HepG2 (cell line): ENCODE results near the gene SPARC. TPM values are rescaled to one million over a fixed set of nuclear protein-coding genes. Genes with fewer than 3 reads are reported as not detected.

Experiments used
- ATAC-seq: fragments of 200-7000 bp; cut with Tn5 transposase; 3 replicates; pipeline ENCODE4 v1.9.1; 2020; ENCODE audit warnings: mild to moderate bottlenecking, moderate library complexity
- BruUV-seq: library from RNA; stranded (reverse); fragments of 400-500 nt; replicated peaks from 2 replicates; lab custom pipeline; 2021; lab: Mats Ljungman, UMichigan
- CTCF ChIA-PET: fragments of 300-600 bp; formaldehyde crosslinking; extraction: SDS; loops from one replicate; lab custom pipeline; 2021; ENCODE audit warnings: low total read pairs, inconsistent platforms, low intra/inter-chr PET ratio; lab: Yijun Ruan, JAX
- POLR2A ChIA-PET: fragments of 350-600 bp; sonication (Branson Sonifier 250); formaldehyde crosslinking; loops from one replicate; lab custom pipeline; 2020; ENCODE audit warnings: antibody characterized with exemption, inconsistent platforms; lab: Yijun Ruan, JAX
- DNase-seq: peaks from one replicate; pipeline ENCODE4 v3.0.0-alpha.2; 2015; ENCODE audit warnings: low spot score
- FAIRE-seq: peaks from 3 replicates; lab custom pipeline; 2011; peaks lifted over from hg19 to GRCh38; lab: Jason Lieb, UNC
- H2AFZ ChIP-seq: one replicate; pipeline ENCODE4 v1.6.1; 2011; ENCODE audit warnings: low read length, inconsistent platforms
- H3K27ac ChIP-seq: fragments of 300-600 bp; 3 replicates; pipeline ENCODE4 v1.8.0; 2011; ENCODE audit warnings: mixed run types, mild to moderate bottlenecking, mixed read lengths, low read length, inconsistent platforms; ENCODE audit not compliant: insufficient read depth; ENCODE audit errors: extremely low read length
- H3K27me3 ChIP-seq, 2 experiments: fragments of 200-600 bp in 1 of 2; 2 replicates in 1 of 2; 3 replicates in 1 of 2; pipeline versions ENCODE4 v1.6.0 to v1.8.0; 2011; ENCODE audit warnings: low read length in 2 of 2, mild to moderate bottlenecking in 2 of 2, moderate library complexity in 2 of 2, inconsistent platforms in 1 of 2; ENCODE audit not compliant: insufficient read depth in 2 of 2, control insufficient read depth in 1 of 2
- H3K36me3 ChIP-seq, 2 experiments: fragments of 200-600 bp in 1 of 2; replicated peaks in 1 of 2; 2 replicates in 1 of 2; 3 replicates in 1 of 2; pipeline versions ENCODE4 v1.5.1 to v1.8.0; 2011; ENCODE audit warnings: low read length in 2 of 2, inconsistent platforms in 1 of 2; ENCODE audit not compliant: insufficient read depth in 2 of 2, control insufficient read depth in 1 of 2
- H3K4me1 ChIP-seq: 2 replicates; pipeline ENCODE4 v1.5.1; 2012; ENCODE audit warnings: low read length, inconsistent platforms; ENCODE audit not compliant: insufficient read depth
- H3K4me2 ChIP-seq: 2 replicates; pipeline ENCODE4 v1.6.0; 2011; ENCODE audit warnings: low read depth, low read length, inconsistent platforms
- H3K4me3 ChIP-seq, 3 experiments: fragments of 200-600 bp in 1 of 3; sonication (generic), shearing (Covaris generic) in 1 of 3; replicated peaks in 1 of 3; 2 replicates each; pipeline ENCODE4 v1.5.1; 2011 to 2016; ENCODE audit warnings: low read length in 3 of 3, inconsistent platforms in 2 of 3, low read depth in 2 of 3, mild to moderate bottlenecking in 2 of 3, control low read depth in 1 of 3, mixed read lengths in 1 of 3; ENCODE audit not compliant: insufficient read depth in 1 of 3
- H3K79me2 ChIP-seq: one replicate; pipeline ENCODE4 v1.6.1; 2011; ENCODE audit warnings: low read length, inconsistent platforms; ENCODE audit not compliant: insufficient read depth
- H3K9ac ChIP-seq: 2 replicates; pipeline ENCODE4 v1.6.0; 2011; ENCODE audit warnings: mild to moderate bottlenecking, low read depth, low read length, inconsistent platforms; ENCODE audit not compliant: insufficient read depth
- H3K9me3 ChIP-seq: 2 replicates; pipeline ENCODE4 v1.5.1; 2012; ENCODE audit warnings: mild to moderate bottlenecking, low read length
- H4K20me1 ChIP-seq: 2 replicates; pipeline ENCODE4 v1.6.0; 2011; ENCODE audit warnings: inconsistent platforms, mild to moderate bottlenecking, low read length, moderate library complexity; ENCODE audit not compliant: insufficient read depth
- KDM4B ChIP-seq: sonication (generic); formaldehyde crosslinking; IDR thresholded peaks from 2 replicates; pipeline ENCODE4 v1.4.0; 2020; ENCODE audit warnings: missing genetic modification reagents
- KDM6A ChIP-seq: IDR thresholded peaks from 2 replicates; pipeline ENCODE4 v1.6.1; 2016; ENCODE audit warnings: low read depth
- NKX3-1 ChIP-seq: sonication (generic); formaldehyde crosslinking; IDR thresholded peaks from 2 replicates; pipeline ENCODE4 v1.5.0; 2020; ENCODE audit warnings: missing genetic modification reagents
- PLRG1 ChIP-seq: fragments of 450-650 bp; conservative IDR thresholded peaks from 2 replicates; pipeline ENCODE4 v1.6.1; 2016
- SIN3A ChIP-seq: IDR thresholded peaks from 2 replicates; pipeline ENCODE4 v1.6.1; 2011; ENCODE audit warnings: low read depth, mild to moderate bottlenecking, control low read depth, low read length, borderline replicate concordance
- U2AF1 ChIP-seq: fragments of 200-400 bp; formaldehyde crosslinking; optimal IDR thresholded peaks from 2 replicates; pipeline ENCODE3; 2017; ENCODE audit warnings: mild to moderate bottlenecking, low read depth, low read length
- ZNF251 ChIP-seq: sonication (generic); formaldehyde crosslinking; IDR thresholded peaks from 2 replicates; pipeline ENCODE4 v1.9.0; 2021; ENCODE audit warnings: mild to moderate bottlenecking, missing genetic modification reagents
- ZNF451 ChIP-seq: sonication (generic); formaldehyde crosslinking; IDR thresholded peaks from 2 replicates; pipeline ENCODE4 v1.5.0; 2020; ENCODE audit warnings: mild to moderate bottlenecking, missing genetic modification reagents
- ZNF790 ChIP-seq: sonication (generic); formaldehyde crosslinking; IDR thresholded peaks from 2 replicates; pipeline ENCODE4 v1.8.0; 2022; ENCODE audit warnings: missing genetic modification reagents, mild to moderate bottlenecking, borderline replicate concordance
- ZSCAN30 ChIP-seq: sonication (generic); formaldehyde crosslinking; IDR thresholded peaks from 2 replicates; pipeline ENCODE4 v1.5.0; 2020; ENCODE audit warnings: mild to moderate bottlenecking, missing genetic modification reagents
- WGBS: methylation state at CpG from one replicate; pipeline ENCODE4 v1.1.6; 2017; ENCODE audit warnings: low lambda C conversion rate; 5-methylcytosine and 5-hydroxymethylcytosine counted together
- in situ Hi-C: cut with HindIII; loops from 2 replicates; pipeline ENCODE4 v1.10.0; 2017; ENCODE audit warnings: low pct_unique_long_range_greater_than_20kb; ENCODE audit not compliant: extremely low pct_ligation_motif_present
- intact Hi-C: fragments of 100-400 bp; cut with micrococcal nuclease; formaldehyde crosslinking; loops from one replicate; pipeline ENCODE4 v1.10.0; 2022; ENCODE audit not compliant: unreplicated experiment
- polyA plus RNA-seq, 8 experiments: library from polyadenylated mRNA; depleted of rRNA in 3 of 8; stranded (reverse) in 7 of 8; unstranded in 1 of 8; fragments of >200 nt; fragmentation: Illumina TruSeq in 4 of 8; extraction: Trizol in 4 of 8; gene quantifications; 2 replicates each; pipeline versions ENCODE4 v1.2.1 to v1.2.3, GENCODE V29; 2011 to 2016; ENCODE audit warnings: low read depth in 4 of 8, missing spikeins in 1 of 8, mixed read lengths in 1 of 8; ENCODE audit not compliant: insufficient read depth in 1 of 8
- total RNA-seq, 5 experiments: library from RNA; depleted of rRNA; stranded (reverse); fragments of >200 nt; fragmentation: Illumina TruSeq; extraction: Trizol; gene quantifications; 2 replicates each; pipeline ENCODE4 v1.2.3, GENCODE V29; 2016; ENCODE audit warnings: low read depth in 1 of 5
- TF ChIP-seq, protein P1 (sequence below): IDR thresholded peaks from 2 replicates; pipeline ENCODE4 v1.6.1; 2016; ENCODE audit warnings: low read depth, borderline replicate concordance
- TF ChIP-seq, protein P2 (sequence below): sonication (generic); formaldehyde crosslinking; IDR thresholded peaks from 2 replicates; pipeline ENCODE4 v1.9.0; 2021; ENCODE audit warnings: missing genetic modification reagents, borderline replicate concordance
- TF ChIP-seq, protein P3 (sequence below): sonication (generic); formaldehyde crosslinking; IDR thresholded peaks from 2 replicates; pipeline ENCODE4 v1.5.0; 2020; ENCODE audit warnings: mild to moderate bottlenecking, missing genetic modification reagents

SPARC gene
- total and polyA plus RNA-seq, 2 of the 13 experiments (the other 11 are each of a cell fraction or from before 2014, with no cell fraction given) = 76.7 to 192 TPM

DNA sequence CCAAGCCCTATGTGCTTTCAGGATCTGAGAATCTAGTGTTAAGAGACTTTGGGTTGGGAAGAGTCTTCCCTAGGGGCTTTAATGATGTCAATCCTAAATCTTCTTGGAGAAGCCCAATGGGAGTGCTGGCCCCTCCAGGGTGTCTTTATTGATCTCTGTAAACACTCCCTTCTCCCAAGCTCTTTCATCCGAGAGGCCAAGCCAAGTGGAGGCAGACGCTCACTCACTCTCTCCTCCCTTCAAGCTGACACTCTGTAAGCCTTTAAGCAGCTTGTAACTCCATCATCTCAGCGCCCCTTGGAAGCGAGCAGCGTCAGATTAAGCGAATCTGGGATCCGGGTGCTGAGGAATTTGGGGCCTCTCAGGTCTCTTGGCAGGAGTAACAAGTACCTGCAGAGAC lies 37.7 kb downstream of the SPARC start:
- no peak overlapping the region for H3K4me2 ChIP-seq
- FAIRE-seq = no peak
- H3K9ac ChIP-seq = no peak overlapping the region
- H3K4me1 ChIP-seq = no peaks in the 10 kb centered on the region
- H4K20me1 ChIP-seq = no peaks in the 10 kb centered on the region
- H3K27ac ChIP-seq = no peak overlapping the region
- no peaks in the 10 kb centered on the region for H3K36me3 ChIP-seq
- intact Hi-C loops = no loop called here
- CTCF ChIA-PET = no interaction called here
- WGBS = 31% methylated on average over 7 of the region's 7 CpGs
- no peak for DNase-seq
- TF ChIP-seq KDM6A (CRISPR knock-in tag) = no peak
- no peak for TF ChIP-seq KDM4B (CRISPR knock-in tag)
- TF ChIP-seq PLRG1 = no peak
- TF ChIP-seq U2AF1 = no peak
- TF ChIP-seq NKX3-1 = no peak
- TF ChIP-seq, protein P1, sequence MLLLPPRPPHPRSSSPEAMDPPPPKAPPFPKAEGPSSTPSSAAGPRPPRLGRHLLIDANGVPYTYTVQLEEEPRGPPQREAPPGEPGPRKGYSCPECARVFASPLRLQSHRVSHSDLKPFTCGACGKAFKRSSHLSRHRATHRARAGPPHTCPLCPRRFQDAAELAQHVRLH (CRISPR knock-in tag) = no peak
- TF ChIP-seq, protein P2, sequence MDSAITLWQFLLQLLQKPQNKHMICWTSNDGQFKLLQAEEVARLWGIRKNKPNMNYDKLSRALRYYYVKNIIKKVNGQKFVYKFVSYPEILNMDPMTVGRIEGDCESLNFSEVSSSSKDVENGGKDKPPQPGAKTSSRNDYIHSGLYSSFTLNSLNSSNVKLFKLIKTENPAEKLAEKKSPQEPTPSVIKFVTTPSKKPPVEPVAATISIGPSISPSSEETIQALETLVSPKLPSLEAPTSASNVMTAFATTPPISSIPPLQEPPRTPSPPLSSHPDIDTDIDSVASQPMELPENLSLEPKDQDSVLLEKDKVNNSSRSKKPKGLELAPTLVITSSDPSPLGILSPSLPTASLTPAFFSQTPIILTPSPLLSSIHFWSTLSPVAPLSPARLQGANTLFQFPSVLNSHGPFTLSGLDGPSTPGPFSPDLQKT (CRISPR knock-in tag) = no peak
- no peak for TF ChIP-seq ZNF451
- no peak for TF ChIP-seq ZNF251 (CRISPR knock-in tag)
- TF ChIP-seq SIN3A = no peak
- no peak for TF ChIP-seq ZNF790
- TF ChIP-seq, protein P3, sequence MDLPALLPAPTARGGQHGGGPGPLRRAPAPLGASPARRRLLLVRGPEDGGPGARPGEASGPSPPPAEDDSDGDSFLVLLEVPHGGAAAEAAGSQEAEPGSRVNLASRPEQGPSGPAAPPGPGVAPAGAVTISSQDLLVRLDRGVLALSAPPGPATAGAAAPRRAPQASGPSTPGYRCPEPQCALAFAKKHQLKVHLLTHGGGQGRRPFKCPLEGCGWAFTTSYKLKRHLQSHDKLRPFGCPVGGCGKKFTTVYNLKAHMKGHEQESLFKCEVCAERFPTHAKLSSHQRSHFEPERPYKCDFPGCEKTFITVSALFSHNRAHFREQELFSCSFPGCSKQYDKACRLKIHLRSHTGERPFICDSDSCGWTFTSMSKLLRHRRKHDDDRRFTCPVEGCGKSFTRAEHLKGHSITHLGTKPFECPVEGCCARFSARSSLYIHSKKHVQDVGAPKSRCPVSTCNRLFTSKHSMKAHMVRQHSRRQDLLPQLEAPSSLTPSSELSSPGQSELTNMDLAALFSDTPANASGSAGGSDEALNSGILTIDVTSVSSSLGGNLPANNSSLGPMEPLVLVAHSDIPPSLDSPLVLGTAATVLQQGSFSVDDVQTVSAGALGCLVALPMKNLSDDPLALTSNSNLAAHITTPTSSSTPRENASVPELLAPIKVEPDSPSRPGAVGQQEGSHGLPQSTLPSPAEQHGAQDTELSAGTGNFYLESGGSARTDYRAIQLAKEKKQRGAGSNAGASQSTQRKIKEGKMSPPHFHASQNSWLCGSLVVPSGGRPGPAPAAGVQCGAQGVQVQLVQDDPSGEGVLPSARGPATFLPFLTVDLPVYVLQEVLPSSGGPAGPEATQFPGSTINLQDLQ = no peak
- TF ChIP-seq ZSCAN30 = no peak
- TF ChIP-seq, all 625 proteins: peak for 0
- H2AFZ ChIP-seq = no peak overlapping the region
- no peak overlapping the region for H3K4me3 ChIP-seq
- in situ Hi-C loops = no loop called here
- POLR2A ChIA-PET = no interaction called here
- H3K27me3 ChIP-seq = peaks cover 2 to 14% of the 10 kb centered on the region in 2 experiments; a peak in 3 of 5 replicates
- no peak for ATAC-seq
- no TSS peak for BruUV-seq
- no peaks in the 10 kb centered on the region for H3K9me3 ChIP-seq
- H3K79me2 ChIP-seq = no peaks in the 10 kb centered on the region
